BE2C (cell line): ENCODE results near the gene OST4.

ENCODE experiments used
- DNase-seq: peaks from one replicate; pipeline ENCODE4 v3.0.0-alpha.2; 2020
- H3K27me3 ChIP-seq: fragments of 250-450 bp; sonication (Bioruptor Pico); 2 replicates; pipeline ENCODE4 v1.5.1; 2020; ENCODE audit warnings: mild to moderate bottlenecking
- H3K36me3 ChIP-seq: fragments of 250-450 bp; sonication (Bioruptor Pico); 2 replicates; pipeline ENCODE4 v1.5.1; 2020; ENCODE audit warnings: mild to moderate bottlenecking
- H3K4me1 ChIP-seq: fragments of 250-450 bp; sonication (Bioruptor Pico); 2 replicates; pipeline ENCODE4 v1.5.1; 2020
- H3K4me3 ChIP-seq: 2 replicates; pipeline ENCODE4 v1.5.1; 2011; ENCODE audit warnings: low read depth, low read length
- H3K9me3 ChIP-seq: fragments of 250-450 bp; sonication (Bioruptor Pico); 2 replicates; pipeline ENCODE4 v1.5.1; 2020
- TF ChIP-seq, protein P1 (sequence below): IDR thresholded peaks from 2 replicates; pipeline ENCODE4 v1.5.1; 2012; ENCODE audit warnings: mild to moderate bottlenecking, low read depth, low read length

Gene OST4

DNA sequence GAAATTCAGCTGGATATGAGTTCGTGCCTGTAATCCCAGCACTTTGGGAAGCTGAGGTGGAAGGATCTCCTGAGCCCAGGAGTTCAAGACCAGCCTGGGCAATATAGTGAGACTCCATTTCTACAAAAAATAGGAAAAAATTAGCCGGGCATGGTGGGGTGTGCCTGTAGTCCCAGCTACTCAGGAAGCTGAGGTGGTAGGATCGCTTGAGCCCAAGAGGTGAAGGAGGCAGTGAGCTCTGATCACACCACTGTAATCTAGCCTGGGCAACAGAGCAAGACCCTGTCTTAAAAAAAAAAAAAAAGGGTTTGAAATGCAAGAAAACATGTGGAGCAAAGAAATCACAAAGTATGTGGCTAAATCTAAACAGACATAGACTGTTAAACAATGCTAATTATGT, 37.6 kb upstream of the OST4 start:
- no peaks in the 10 kb centered on the region for H3K36me3 ChIP-seq
- TF ChIP-seq, protein P1, sequence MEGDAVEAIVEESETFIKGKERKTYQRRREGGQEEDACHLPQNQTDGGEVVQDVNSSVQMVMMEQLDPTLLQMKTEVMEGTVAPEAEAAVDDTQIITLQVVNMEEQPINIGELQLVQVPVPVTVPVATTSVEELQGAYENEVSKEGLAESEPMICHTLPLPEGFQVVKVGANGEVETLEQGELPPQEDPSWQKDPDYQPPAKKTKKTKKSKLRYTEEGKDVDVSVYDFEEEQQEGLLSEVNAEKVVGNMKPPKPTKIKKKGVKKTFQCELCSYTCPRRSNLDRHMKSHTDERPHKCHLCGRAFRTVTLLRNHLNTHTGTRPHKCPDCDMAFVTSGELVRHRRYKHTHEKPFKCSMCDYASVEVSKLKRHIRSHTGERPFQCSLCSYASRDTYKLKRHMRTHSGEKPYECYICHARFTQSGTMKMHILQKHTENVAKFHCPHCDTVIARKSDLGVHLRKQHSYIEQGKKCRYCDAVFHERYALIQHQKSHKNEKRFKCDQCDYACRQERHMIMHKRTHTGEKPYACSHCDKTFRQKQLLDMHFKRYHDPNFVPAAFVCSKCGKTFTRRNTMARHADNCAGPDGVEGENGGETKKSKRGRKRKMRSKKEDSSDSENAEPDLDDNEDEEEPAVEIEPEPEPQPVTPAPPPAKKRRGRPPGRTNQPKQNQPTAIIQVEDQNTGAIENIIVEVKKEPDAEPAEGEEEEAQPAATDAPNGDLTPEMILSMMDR = no peak
- no peak for DNase-seq
- H3K4me1 ChIP-seq = no peaks in the 10 kb centered on the region
- H3K4me3 ChIP-seq = no peak overlapping the region
- no peaks in the 10 kb centered on the region for H3K9me3 ChIP-seq
- no peaks in the 10 kb centered on the region for H3K27me3 ChIP-seq

DNA sequence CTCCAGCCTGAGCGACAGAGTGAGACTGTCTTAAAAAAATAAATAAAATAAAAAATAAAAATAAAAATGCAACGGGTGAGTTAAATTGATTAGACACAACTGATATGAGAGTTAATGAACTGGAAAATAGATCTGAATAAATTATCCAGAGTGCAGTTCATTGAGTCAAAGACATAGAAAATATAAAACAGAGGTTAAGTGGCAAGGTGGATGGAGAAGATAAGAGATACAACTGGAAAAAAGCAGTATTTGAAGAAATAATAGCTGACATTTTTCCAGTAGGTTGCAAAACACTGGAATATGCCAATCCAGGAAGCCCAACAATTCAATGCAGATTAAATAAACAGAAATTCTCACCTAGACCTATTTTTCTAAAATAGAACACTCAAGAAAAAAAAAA, 36.8 kb upstream of the OST4 start:
- no peaks in the 10 kb centered on the region for H3K27me3 ChIP-seq
- no peaks in the 10 kb centered on the region for H3K36me3 ChIP-seq
- H3K4me1 ChIP-seq = no peaks in the 10 kb centered on the region
- no peak overlapping the region for H3K4me3 ChIP-seq
- DNase-seq = no peak
- TF ChIP-seq, protein P1 = no peak
- no peaks in the 10 kb centered on the region for H3K9me3 ChIP-seq

DNA sequence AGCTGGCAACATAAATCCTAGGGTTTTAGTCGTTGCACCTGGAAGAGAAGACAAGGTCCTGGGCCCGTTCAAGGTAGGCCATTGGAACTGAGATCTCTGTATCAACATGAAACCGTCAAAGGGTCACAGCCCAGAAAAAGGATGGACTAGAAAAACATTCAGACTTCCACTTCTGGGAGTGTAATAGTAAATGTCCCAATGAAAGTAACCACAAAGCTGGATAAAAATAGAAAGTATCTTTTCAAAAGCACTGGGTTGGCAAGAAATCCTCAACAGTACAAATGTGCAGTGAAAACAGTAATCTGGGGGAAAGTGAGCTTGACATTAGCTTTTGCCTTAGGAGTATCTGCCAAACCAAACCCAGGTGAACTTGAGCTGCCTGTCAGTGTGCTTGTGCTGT, 34.5 kb upstream of the OST4 start:
- Histone ChIP-seq H3K4me1 (no peaks in the 10 kb centered on the region), H3K4me3 (no peak overlapping the region), H3K36me3 (no peaks in the 10 kb centered on the region), H3K27me3 (no peaks in the 10 kb centered on the region), H3K9me3 (no peaks in the 10 kb centered on the region)
- TF ChIP-seq, protein P1 = no peak
- no peak for DNase-seq

DNA sequence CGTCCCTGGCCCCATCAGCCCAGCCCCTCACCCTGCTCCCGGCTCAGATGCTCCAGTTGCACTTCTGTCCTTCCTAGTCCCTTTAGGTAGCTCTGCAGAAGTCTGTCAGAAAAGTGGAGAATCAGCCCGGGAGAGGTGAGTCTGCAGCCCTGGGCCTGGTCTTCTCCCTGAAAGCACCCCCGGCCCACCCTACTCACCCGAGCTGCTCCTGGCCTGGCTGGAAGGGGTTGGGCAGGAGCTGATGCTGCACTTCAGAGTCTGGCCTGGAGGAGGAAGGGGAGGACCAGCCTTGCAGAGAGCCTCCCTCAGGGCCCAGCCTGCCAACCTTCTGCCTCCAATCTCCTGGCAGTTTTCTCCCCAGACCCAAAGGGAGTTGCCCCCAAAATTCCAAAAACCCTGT, 30.9 kb upstream of the OST4 start:
- TF ChIP-seq, protein P1 = no peak
- H3K4me3 ChIP-seq = no peak overlapping the region

DNA sequence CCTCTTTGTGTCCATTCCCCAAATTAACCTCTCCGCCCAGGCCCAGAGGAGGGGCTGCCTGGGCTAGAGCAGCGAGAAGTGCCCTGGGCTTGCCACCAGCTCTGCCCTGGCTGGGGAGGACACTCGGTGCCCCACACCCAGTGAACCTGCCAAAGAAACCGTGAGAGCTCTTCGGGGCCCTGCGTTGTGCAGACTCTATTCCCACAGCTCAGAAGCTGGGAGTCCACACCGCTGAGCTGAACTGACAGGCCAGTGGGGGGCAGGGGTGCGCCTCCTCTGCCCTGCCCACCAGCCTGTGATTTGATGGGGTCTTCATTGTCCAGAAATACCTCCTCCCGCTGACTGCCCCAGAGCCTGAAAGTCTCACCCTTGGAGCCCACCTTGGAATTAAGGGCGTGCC, 28.6 kb upstream of the OST4 start:
- DNase-seq = no peak

More for the DNA sequence above, 30.9 kb upstream of the OST4 start:
- Histone ChIP-seq H3K9me3 (no peaks in the 10 kb centered on the region), H3K4me1 (no peaks in the 10 kb centered on the region), H3K36me3 (no peaks in the 10 kb centered on the region), H3K27me3 (no peaks in the 10 kb centered on the region)
- DNase-seq = no peak

DNA sequence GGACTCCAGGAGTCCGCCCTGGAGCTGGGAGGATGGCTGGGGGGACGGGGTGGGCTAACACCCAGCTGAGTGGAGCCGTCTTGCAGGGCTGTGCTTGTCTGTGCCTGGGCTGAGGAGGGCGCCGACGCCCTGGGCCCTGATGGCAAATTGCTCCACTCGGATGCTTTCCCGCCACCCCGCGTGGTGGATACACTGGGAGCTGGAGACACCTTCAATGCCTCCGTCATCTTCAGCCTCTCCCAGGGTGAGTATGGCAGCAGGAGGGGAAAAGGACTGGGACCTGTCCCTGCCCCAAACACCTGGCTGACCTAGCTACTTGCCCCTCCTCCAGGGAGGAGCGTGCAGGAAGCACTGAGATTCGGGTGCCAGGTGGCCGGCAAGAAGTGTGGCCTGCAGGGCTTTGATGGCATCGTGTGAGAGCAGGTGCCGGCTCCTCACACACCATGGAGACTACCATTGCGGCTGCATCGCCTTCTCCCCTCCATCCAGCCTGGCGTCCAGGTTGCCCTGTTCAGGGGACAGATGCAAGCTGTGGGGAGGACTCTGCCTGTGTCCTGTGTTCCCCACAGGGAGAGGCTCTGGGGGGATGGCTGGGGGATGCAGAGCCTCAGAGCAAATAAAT, 28.0 kb upstream of the OST4 start:
- Histone ChIP-seq H3K27me3 (no peaks in the 10 kb centered on the region), H3K36me3 (no peaks in the 10 kb centered on the region), H3K4me3 (no peak overlapping the region), H3K9me3 (no peaks in the 10 kb centered on the region), H3K4me1 (peaks cover 6% of the 10 kb centered on the region)
- no peak for DNase-seq
- TF ChIP-seq, protein P1 = no peak

More for the DNA sequence above, 28.6 kb upstream of the OST4 start:
- Histone ChIP-seq H3K36me3 (no peaks in the 10 kb centered on the region), H3K27me3 (no peaks in the 10 kb centered on the region), H3K9me3 (no peaks in the 10 kb centered on the region), H3K4me1 (peaks cover 6% of the 10 kb centered on the region), H3K4me3 (no peak overlapping the region)
- TF ChIP-seq, protein P1 = no peak
